ENCODE measurements around the gene SHPK.
A peak's percentile ranks its signal among the peaks of the same experiment; 100 is the strongest.

The SHPK gene

DNA sequence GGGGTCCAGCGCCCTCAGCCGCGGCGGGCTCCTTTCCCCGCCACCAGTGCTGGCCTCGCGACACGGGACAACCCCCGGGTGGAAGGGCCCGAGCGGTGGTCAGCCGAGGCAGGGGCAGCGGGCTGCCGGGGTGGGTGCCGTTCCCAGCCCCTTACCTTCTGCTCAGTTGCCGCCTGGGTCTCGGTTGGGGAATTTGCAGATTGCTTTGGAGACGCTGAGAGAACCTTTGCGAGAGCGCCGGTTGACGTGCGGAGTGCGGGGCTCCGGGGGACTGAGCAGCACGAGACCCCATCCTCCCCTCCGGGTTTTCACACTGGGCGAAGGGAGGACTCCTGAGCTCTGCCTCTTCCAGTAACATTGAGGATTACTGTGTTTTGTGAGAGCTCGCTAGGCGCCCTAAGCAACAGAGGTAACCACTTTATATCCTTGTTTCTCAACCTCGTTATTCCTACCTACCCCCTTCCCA is 891 bp upstream of the SHPK start:
- peak overlapping the region; percentile 76 for H3K4me3 ChIP-seq (ENCODE audit: low read length)
- DNase-seq (ENCODE audit: low read depth, low spot score), result no peak

DNA sequence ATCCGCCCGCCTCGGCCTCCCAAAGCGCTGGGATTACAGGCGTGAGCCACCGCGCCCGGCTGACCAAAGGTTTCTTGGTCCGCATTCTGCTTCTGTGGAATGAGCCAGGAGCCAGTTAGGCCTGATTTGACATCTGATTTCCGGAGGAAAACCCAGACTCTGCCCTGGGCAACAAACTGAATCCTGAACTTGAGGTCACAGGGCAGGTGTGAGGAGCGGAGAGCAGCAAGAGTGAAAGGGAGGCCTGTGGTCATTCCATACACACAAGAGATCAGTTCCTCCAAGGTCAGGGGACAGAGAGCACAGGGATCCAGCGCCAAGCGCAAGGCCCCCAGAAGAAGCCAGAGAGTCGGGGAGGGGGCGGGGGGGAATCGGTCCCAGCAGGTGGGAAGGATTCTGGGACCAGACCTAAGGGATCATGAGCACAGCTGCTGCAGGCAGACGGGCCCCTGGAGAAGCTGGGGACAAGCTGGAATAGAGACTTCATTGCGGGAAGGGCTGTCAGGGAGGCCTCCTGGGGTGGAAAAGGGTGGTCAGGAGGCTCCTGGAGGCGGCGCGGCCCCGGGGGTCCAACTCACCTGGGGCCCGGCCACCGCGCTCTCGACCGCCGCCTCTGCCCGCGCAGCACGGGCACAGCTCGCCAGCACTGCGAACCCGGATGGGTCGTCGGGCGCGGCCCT is 436 bp downstream of the SHPK start:
- H3K4me3 ChIP-seq (ENCODE audit: low read length), result peak overlapping the region; percentile 76
- no peak for DNase-seq (ENCODE audit: low read depth, low spot score)

DNA sequence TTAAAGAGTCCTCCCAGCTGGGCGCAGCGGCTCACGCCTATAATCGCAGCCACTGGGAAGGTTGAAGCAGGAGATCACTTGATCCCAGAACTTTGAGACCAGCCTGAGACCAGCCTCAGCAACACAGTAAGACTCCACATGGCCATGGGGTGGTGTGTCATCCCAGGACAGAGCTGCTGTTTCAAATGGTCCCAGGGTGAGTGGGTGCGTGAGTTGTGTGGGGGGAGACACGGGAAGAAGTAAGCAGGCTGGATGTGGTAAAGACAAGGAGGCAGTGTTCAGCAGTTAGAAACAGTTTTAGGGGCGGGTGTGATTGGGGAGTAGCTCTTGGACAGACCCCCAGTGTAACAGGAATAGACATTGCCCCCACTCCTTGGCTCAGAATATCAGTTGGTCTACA is 3.8 kb downstream of the SHPK start:
- no peak for DNase-seq (ENCODE audit: low read depth, low spot score)
- no peak overlapping the region for H3K4me3 ChIP-seq (ENCODE audit: low read length)

DNA sequence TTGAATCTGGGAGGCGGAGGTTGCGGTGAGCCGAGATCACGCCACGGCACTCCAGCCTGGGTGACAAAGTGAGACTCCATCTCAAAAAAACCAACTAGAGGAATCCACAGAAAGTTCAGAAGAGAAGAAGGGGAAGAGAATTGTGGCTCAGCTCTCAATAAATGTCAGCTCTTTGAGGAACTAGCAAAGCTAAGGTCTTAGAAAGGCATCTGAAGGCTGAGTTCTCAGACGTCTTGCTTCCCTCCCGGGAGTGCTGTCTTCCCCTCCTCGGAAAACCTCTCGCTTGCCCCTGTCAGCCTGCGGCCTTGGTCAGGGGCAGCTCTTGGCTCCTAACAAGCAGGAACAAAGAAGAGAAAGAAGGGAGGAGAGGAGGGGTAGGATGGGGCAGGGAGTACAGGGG is 5.3 kb downstream of the SHPK start:
- no peak for DNase-seq (ENCODE audit: low read depth, low spot score)
- no peak overlapping the region for H3K4me3 ChIP-seq (ENCODE audit: low read length)

DNA sequence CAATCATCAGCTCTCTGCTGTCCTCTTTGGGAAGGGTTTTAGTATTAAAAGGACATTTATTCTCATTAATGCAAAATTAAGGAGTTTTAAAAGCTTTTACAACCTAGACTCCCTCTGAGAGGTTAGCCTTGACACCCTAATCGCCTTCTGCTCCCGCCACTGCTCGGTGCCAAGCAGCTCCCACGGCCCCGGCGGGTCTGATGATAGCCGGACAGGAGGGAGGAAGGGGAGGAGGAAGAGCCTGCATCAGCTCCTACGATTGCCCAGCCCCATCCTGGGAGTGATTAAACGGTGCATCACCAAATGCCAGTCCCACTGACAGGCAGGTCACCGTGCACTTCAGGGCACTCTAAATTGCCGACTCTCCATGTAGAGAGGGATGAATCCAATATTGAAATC is 8.3 kb downstream of the SHPK start:
- no peak overlapping the region for H3K4me3 ChIP-seq (ENCODE audit: low read length)
- DNase-seq (ENCODE audit: low read depth, low spot score), result no peak

DNA sequence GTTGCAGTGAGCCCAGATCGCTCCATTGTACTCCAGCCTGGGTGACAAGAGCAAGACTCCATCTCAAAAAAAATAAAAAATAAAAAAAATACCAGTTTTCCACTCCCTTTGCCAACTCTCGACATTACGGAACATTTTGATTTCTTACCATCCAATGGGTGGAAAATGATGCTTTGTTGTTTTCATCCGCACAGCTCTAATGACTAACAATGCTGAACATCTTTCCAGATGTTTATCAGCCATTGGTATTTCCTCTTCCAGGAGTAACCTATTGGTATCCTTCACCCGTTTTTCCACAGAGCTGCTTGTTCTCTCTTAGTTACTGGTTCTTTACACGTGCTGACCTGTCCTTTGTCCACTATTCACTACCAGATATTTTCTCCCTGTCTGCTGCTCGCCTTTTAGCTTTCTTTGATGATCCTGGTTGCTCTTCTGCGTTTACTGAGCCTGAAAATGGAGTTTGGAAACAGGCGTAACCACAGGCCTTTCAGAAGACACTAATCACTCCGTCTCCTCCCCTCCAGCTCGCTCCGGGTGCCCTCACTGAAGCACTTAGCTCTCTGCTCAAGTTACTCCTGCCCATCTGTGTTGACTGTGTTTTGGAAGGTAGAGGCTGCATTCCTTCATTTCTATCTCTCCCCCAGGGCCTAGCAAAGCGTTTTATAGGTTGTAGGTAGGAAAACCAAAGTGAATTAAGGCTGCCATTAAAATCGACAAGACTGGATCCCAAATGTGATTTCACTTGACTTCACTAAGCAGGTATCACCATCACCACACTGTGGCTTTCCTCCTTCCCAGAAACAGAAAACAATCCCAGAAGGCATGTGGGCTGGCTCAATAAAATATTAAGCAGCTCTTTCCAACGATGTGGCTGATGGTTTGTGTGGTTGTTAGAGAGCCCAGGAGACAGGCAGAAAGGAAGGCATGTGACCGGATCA is 8.9 kb downstream of the SHPK start:
- H3K4me3 ChIP-seq (ENCODE audit: low read length), result no peak overlapping the region
- DNase-seq (ENCODE audit: low read depth, low spot score), result no peak

DNA sequence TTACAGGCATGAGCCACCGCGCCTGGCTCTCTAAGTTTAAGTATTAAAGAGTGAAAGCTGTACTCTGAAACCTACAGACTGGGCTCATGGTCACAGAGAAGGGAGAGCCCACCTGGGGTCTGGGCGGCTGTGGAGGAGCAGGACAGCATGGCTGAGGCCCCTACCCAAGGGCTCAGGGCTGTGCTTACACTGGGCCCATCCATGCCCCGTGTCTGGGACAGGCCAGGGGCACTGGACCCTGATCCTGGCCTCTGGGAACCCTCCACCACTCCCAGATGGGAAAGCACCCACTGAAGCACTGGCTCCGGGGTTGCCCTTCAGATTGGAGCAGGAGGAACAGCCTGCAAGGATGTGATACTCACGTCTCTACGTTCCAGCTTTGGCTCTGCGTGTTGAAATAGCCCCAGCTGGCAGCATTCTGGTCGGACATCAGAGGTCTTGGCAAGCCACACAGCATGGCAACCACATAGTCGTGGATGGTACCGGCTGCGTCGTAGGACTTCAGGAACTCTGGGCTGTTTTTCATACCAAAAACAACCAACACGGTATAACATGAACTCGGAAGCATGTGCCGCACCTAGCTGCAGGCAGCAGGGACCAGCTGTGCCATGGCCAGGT is 13.0 kb downstream of the SHPK start:
- no peak for DNase-seq (ENCODE audit: low read depth, low spot score)

DNA sequence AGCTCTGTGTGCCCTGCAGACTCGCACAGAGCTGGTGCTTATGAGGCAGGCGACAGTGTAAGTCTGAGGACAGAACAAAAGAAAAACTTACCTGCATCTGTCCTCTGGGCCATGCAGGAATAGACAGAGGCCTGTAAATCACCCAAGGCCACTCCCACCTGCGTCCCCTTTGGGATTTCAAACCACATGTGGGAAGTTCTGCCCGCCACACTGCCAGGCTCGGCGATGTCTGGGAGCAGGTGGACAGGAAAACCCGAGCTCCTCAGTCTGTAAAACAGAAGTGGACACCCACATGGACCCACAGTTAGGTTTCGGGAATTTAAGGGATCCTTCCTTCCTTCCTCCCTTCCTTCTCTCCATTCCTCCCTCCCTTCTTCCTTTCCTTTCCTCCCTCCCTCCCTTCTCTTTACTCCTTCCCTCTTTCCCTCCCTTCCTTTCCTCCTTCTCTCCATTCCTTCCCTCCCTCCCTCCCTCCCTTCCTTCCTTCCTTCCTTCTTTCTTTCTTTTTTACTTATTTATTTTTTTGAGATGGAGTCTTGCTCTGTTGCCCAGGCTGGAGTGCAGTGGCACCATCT is 14.8 kb downstream of the SHPK start:
- H3K4me3 ChIP-seq (ENCODE audit: low read length), result no peak overlapping the region
- no peak for DNase-seq (ENCODE audit: low read depth, low spot score)

More for the DNA sequence above, 13.0 kb downstream of the SHPK start:
- no peak overlapping the region for H3K4me3 ChIP-seq (ENCODE audit: low read length)

DNA sequence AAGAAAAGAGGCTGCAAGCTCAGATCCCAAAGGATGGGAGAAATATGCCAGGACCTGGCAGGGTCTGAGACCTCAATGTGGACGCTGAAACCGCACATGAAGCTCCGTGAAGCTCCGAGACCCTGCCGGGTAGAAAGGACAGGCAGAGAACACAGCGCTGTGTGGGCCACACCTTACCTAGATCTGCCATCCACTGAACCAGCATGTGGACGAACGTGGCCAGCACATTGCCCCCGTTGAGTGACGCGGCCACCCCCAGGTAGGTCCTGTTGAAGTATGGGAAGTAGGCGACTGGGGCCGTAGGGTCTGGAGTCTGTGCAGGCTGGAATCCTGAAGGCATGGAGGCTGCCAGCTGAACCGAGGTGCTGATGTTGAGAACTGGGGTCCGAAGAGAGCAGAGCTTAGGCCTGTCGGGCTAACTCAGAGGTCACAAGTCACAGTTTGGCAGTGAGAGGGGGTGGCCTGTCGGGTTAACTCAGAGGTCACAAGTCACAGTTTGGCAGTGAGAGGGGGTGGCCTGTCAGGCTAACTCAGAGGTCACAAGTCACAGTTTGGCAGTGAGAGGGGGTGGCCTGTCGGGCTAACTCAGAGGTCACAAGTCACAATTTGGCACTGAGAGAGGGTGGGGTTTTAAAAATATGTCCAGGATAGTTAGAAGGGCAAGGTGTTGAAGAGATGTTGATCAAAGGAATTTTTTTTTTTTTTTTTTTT is 20.7 kb downstream of the SHPK start:
- H3K4me3 ChIP-seq (ENCODE audit: low read length), result no peak overlapping the region
- DNase-seq (ENCODE audit: low read depth, low spot score), result no peak

DNA sequence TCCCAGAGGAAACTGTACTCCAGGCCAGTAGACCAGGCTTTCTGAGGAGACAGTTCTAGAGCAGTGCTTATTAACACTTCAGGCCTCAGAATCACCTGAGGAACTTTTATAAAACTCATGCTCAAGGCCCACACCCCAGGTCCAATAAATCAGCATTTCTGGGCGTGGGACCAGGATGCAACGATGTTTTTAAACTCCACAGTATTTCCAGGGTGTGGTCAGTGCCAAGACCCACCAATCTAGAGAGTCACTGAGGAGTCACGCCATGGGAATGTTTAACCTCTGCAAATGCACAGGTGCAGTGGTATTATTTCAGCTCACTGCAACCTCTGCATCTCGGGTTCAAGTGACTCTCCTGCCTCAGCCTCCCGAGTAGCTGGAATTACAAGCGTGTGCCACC is 22.9 kb downstream of the SHPK start:
- no peak for DNase-seq (ENCODE audit: low read depth, low spot score)
- H3K4me3 ChIP-seq (ENCODE audit: low read length), result no peak overlapping the region

DNA sequence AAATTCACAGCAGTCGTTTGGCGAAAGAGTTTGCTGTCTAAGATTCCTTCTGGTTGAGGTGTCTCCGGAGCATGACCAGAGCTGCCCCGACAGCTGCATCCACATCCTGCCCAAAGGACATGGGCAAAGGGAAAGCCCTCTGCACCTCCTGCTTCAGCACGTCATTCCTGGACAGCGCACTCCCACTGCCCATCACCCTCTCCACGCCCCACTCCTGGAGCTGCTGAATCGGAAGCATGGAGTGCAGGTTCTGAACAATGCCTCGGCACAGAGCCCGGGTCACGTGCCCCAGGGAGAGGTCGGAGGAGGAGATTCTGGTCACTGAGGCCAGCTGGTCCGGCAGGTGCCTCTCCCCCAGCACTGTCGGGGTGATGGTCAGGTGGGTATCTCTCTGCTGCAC is 25.5 kb downstream of the SHPK start:
- no peak for DNase-seq (ENCODE audit: low read depth, low spot score)
- no peak overlapping the region for H3K4me3 ChIP-seq (ENCODE audit: low read length)

DNA sequence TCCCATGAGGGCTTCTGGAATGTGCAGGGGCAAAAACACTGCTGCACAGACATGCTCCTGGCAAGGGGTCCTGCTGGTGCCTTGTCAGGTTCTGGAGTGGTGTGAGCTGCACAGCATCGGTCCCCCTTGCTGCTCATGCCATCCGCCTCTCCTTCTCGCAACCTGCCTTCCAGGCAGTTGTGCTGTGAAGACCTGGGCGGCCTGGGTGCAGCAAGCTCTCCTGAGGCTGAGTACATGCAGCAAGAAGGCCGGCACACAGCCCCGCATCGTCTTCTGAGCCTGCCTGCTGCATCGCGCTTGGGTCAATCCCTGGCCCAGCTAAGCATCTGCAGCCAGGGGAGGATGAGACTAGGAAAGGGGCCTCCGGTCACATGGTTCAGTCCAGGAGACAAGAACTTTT is 26.4 kb downstream of the SHPK start:
- no peak for DNase-seq (ENCODE audit: low read depth, low spot score)

DNA sequence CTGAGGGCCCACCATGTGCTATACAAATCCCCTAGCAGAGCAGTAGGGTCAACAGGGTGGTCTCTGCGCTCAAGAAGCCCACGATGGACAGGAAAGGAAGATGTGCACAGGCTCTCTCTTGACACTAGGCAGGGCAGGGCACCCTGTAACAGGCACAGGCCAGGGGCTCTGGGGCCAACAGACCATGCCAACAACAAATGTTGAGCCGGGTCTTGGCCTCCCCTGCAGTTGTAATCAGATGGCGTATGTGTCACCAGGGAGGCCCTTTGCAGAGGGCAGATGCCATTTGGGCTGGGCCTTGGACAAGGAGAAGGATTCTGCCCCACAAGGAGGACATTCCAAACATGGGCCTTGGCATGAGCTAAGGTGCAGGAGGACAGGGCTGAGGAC is 32.2 kb downstream of the SHPK start:
- DNase-seq (ENCODE audit: low read depth, low spot score), result no peak
- H3K4me3 ChIP-seq (ENCODE audit: low read length), result no peak overlapping the region

More for the DNA sequence above, 26.4 kb downstream of the SHPK start:
- no peak overlapping the region for H3K4me3 ChIP-seq (ENCODE audit: low read length)

DNA sequence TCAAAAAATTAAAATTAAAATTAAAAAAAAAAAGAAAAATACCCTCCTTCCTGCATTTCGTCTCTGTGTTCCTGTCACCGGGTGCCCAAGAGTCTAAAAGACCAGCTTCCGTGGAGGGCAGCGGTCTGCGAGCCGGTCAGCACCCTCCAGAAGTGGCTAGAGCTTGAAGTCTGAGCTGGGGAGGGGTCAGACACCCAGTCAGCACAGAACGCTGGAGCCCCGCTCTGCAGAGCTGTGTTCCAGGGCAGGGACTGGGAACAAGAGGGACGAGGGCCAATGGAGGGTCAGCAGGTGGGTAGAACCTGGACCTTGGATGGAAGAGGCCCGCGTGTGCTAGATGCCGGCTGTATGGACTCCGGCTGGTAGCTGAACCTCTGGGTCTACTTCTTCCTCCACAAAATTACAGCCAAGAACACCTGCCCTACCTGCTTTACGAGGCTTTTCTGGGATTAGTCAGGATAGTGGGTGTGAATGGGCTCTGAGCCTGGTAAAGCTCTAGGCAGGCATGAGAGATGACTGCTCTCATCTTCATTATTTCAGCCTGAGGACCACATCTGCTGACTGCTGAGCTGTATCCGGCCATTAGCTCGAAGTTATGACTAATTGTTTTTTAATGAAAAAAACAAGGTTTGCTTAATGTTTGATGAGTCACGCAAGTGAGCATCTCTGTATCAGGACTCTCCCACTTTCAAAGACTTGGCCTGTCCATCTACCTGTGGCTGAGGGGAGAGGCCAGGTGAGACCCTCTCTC is 32.8 kb downstream of the SHPK start:
- DNase-seq (ENCODE audit: low read depth, low spot score), result no peak
- H3K4me3 ChIP-seq (ENCODE audit: low read length), result no peak overlapping the region

DNA sequence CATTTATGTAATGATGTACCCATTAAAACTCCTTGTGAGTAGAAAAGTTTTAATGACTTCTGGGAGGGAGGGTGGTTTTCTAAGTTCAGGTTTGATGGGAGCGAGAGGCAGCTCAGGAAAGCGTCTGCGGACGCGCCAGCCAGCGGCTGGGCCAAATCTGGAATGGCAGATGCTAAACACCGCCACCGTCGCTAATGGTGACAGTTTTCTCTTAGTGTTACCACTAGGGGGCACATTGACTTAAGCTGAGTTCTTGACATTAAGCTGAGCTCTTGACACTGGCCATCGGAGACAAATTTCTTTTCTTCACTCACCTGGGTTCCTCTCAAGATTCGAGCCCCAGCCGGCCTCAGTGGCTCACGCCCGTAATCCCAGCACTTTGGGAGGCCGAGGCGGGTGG is 33.6 kb downstream of the SHPK start:
- DNase-seq (ENCODE audit: low read depth, low spot score), result peak; percentile 50

DNA sequence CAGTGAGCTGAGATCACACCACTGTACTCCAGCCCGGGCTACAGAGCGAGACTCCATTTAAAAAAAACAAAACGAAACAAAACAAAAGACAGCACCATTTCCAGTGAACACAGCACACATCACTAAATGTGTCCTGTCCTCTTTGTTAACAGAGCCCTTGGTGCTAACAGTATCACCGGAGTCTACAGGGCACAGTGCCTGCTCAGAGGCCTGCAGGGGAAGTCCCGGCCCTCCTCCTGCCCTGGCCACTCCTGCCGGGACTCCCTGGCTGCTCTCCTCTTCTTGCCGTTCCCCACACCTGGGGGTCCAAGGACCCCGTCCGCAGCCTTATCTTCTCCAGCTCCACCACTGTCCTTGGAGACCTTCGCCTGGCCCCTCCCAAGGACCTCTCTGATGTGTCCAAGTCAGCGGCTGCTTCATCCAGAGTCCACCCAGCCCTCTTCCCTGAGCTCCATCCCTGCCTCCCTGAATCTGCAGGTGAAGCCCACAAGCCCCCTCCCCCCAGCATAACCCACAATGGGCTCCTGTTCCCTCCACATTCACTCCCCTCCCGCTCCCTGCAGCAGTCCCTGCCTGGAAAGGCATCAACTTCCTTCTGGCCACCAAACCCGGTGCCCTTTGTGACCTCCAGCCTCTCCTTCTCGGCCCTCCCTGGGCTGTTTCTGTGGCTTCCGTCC is 35.4 kb downstream of the SHPK start:
- DNase-seq (ENCODE audit: low read depth, low spot score), result no peak
- H3K4me3 ChIP-seq (ENCODE audit: low read length), result no peak overlapping the region

More for the DNA sequence above, 33.6 kb downstream of the SHPK start:
- no peak overlapping the region for H3K4me3 ChIP-seq (ENCODE audit: low read length)

DNA sequence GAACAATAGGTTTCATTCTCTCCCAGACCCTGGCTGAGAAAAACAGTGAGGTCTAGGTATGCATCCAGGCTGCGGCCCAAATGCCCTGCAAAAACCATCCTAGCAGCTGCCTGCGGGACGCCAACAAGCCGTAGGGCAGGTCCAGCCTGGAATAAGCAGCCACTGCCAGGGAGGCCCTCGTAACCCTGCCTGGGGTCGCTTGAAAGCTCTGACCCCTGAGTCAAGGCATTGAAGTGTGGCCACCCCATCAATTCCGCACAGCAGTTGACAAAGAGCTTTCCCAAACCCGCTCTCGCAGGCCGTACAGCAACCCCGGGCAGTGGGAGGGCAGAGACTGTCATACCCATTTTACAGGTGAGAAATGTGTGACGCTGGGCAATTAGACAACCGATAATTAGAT is 38.0 kb downstream of the SHPK start:
- no peak for DNase-seq (ENCODE audit: low read depth, low spot score)
- no peak overlapping the region for H3K4me3 ChIP-seq (ENCODE audit: low read length)
